ENCODE data around the gene NOS1.

NOS1 gene

DNA sequence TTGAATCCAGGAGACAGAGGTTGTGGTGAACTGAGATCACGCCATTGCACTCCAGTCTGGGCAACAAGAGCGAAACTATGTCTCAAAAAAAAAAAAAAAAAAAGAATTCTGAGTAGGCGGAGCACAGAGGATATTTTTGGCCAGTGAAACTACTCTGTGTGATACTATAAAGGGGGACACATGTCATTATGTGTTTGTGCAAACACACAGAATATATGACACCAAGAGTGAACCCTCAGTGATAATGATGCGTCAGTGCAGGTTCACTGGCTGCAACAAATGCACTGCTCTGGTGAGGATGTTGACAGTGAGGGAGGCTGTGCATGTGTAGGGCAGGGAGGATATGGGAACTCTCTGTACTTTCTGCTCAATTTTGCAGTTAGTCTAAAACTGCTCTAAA lies 195.3 kb downstream of the NOS1 start:
- DNase-seq = no peak

DNA sequence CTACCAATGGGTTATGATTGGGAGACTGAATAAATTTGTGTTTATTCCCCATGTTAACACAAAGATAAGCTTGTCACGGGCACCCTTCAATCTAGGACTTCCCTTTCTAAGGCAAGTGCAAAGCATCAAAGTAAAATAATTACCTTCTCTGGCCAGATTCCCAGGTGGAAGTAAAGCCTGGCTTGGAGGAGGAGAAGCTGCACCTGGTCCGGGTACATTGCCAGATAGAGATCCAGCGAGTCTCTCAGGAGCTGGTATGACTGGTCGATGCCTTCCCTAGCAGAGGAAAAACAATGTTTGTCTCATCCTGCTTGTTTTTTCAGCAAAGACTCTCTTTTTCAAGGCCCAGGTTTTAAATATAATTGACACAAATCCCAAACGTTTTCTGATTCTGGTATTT lies 196.1 kb downstream of the NOS1 start:
- DNase-seq = no peak

DNA sequence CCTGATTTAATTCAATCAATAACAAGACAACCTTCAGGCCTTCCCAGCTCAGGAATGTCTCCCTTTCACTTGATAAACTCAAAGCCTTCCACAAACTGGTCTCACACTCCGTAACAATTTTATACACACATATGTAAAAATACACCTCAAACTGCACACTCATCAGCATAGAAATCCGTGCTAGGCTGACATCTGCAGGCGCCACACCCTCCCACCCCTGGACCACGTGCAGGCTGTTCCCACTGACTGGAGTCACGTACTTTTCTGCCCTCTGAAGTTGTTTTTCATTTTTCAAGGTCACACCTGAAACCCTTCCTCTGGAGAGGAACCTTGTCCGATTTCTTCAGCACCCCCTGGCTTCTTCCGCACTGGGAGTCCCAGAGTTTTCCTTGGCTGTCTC lies 198.8 kb downstream of the NOS1 start:
- no peak for DNase-seq

DNA sequence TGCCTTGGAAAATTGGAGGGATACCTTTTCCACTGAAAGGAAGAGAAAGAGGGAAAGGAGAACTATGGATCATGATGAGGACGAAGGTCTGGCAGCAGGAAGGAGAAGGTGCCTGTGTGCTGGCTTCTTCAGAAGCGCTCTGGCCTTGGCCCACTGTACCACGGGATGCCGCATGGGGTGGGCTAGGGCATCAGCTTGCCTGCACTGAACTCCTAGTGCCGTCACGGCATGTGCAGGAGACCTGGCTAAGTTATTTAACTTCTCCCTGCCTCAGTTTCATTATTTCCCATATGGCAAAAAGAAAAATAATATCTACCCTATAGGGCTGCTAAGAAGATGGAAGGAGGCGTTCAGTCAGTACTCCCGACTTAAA lies 199.3 kb downstream of the NOS1 start:
- no peak for DNase-seq

DNA sequence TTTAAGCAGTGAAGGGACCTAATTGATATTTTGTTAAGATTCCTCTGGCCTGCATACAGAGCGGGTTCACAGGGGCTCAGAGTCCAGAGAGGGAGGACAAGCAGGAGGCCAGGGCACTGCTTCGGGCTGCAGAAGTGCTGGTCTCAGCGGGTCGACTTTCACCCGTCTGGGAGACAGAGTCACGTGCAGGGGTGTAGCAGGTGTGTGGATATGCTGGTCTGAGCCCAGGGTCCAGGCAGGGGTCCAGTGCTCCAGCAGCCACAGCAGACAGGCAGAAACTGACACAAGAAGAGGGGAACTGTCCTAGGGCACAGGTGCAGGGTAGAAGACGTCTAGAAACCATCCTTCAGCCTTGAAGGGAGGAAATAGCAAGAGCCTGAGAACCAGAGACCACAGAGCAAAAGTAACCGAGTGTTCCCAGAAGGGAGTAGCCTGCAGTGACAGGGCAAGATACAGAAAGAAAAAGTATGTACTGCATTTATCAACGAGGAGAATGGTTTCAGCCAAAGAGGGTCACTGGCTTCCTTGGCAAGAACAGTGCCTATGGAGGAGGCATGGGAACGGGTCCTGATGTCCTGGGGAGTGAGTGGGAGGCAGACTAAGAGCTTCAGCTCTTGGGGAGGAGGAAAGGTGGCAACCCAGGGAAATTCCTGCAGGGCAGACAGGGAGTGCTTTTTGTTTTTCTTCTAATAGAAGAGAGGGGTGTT lies 199.8 kb downstream of the NOS1 start:
- DNase-seq = no peak

DNA sequence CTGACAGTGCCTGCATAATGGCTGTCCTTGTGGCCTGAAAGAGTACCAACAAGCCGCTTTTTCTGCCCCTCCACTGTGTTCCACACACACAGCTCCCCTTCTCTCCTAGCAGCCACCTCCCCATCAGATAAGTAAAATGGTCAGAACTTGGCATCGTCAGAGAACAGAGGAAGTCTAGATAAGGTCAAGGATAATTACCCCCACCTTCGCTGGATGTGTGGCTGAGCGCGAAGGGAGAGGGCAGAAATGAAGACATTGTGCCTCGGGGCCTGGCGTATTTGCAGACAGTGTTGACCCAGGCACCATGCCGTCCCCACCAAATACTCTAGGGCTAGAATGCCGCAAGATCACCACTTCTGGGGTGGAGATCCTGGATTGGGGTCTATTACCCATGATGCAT lies 201.8 kb downstream of the NOS1 start:
- DNase-seq = no peak

DNA sequence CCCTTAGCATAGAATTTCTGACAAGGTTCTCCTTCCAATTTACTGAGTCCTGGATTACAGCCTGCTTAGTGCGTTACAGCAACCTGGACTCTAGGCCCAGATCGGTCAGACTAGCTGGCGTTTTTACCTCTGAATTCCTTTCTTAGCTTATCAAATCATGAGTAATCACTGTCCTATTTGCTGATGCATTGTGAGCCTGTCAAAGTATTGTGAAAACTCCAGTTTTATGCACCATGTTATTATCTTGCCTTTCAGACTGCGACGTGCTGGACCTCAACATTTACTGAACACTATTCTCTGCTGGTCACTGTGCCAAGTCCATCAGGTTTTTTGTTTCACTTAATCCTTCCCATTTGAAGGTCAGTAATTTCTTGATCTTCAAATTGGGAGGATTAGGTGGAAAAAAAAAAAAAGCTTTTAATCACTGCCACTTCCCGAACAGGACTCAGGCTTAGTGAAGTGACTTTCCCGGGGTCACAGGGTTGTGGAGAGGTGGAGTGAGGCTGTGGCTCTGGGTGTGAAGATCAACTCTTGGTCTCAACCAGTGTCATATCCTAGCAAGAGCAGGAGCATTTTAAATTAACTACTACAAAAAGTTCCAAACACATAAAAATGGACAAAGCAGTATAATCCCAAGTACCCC lies 202.4 kb downstream of the NOS1 start:
- no peak for DNase-seq
